ENCODE data around the gene SLITRK6.
"Not testable (repeated sequence)": the region's sequence is repeated elsewhere in the genome, so short reads cannot be mapped to it uniquely, and the experiment has no call there.

Gene SLITRK6, protein sequence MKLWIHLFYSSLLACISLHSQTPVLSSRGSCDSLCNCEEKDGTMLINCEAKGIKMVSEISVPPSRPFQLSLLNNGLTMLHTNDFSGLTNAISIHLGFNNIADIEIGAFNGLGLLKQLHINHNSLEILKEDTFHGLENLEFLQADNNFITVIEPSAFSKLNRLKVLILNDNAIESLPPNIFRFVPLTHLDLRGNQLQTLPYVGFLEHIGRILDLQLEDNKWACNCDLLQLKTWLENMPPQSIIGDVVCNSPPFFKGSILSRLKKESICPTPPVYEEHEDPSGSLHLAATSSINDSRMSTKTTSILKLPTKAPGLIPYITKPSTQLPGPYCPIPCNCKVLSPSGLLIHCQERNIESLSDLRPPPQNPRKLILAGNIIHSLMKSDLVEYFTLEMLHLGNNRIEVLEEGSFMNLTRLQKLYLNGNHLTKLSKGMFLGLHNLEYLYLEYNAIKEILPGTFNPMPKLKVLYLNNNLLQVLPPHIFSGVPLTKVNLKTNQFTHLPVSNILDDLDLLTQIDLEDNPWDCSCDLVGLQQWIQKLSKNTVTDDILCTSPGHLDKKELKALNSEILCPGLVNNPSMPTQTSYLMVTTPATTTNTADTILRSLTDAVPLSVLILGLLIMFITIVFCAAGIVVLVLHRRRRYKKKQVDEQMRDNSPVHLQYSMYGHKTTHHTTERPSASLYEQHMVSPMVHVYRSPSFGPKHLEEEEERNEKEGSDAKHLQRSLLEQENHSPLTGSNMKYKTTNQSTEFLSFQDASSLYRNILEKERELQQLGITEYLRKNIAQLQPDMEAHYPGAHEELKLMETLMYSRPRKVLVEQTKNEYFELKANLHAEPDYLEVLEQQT

GRCh38 chr13:85799097-85799582, at the start of gene SLITRK6:
SLITRK6 (minus strand) TSS chr13:85799419; CDS start chr13:85796508, 2,911 bp downstream.
- DNase-seq: no peak

- DNase-seq: no peak
Observed at GRCh38 chr13:85847012-85847411, 47.8 kb upstream of the SLITRK6 start.

GRCh38 chr13:85841427-85841826, 42.2 kb upstream of the SLITRK6 start:
- DNase-seq: no peak

- no peak for DNase-seq
Observed at GRCh38 chr13:85833921-85834320, 34.7 kb upstream of the SLITRK6 start.

DNA sequence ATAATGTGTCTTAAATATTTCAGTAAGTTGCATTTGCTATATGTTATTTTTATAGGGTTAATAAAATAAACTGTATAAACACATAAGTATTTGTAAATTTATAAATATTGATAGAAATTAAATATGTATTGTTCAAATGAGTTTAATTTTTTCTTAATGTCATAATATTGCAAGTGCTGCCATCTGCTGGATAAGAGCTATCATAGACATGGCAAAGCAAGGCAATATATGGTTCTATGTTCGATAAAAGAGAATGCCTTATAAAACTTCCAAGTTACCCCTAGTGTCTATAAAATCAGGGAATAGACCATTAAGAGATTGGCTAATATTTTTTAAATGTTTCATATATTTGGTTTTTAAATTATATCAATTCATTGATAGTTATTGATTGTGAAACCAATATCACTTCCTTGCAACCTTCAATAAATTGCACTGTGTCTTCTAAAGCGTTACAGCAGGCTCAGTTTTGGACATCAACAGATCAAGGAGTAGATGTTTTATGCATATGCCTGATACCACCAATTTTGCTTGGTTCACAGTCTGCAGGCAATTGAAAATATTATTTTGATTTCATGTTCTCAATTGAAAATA, 29.0 kb upstream of the SLITRK6 start:
- DNase-seq: no peak

DNA sequence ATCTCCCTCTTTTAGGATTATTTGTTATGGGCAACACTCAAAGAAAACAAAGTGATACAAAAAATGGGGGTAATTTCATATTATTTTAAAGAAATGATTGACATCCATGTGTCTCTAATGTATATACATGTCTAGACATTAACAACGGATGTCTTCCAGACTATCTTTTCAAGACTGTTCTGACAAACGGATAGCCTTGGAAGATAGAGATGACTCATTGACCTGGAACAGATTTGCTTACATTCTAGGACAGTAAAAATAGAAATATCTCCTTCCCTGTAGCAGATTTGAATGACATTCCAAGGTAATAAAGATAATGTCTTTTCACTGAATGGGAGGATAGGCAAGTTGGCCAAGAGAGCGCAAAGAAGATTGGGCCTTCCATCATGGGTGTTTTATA, 26.2 kb upstream of the SLITRK6 start:
- DNase-seq: no peak

DNA sequence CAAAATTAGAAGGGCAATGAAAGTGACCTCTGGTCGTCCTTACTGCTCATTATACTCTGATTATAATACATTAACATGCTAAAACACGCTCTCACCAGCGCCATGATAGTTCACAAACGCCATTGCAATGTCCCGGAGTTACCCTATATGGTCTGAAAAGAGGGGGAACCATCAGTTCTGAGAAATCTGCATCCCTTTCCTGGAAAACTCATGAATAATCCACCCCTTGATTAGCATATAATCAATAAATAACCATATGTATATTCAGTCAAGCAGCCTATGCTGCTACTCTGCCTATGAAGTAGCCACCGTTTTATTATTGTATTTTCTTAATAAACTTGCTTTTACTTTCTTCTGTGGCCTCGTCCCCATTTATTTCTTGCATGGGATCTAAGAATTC, 24.6 kb upstream of the SLITRK6 start:
- DNase-seq: no peak

DNA sequence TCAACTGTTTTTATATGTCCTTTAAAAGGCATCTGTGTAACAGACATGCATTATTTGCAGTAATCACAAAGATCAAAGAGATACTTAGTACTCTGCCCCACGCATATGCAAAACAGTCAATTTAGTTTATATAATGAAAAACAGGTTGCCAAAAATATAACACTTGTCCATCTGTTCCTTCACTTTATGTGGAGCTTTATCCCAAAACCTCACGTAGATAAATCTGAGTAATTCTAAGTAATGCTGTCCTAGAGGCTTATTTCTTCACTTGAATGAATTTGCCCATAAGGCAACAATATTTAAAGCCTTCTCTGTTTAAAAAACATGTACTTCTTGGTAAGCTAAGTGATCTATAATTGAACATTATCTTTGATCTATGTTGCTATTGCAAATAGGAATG, 20.3 kb upstream of the SLITRK6 start:
- no peak for DNase-seq

DNA sequence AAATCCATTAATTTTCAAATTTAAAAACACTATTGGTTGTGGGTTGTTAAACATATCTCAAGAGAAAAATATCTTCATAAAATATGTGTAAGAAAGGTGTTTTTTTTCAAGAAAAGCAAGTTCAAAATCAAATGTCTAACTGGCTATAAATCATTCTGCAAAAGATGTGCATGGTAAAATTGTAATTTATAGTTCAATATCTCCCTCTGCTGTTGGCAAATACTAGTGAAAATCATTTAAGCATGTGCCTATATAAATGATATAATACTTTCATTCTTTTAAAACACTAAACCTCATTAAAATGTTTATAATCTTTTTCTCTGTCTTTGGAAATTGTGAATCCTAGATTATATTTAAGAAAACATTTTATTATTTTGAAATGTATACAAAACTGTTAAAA, 17.2 kb upstream of the SLITRK6 start:
- DNase-seq: no peak

DNA sequence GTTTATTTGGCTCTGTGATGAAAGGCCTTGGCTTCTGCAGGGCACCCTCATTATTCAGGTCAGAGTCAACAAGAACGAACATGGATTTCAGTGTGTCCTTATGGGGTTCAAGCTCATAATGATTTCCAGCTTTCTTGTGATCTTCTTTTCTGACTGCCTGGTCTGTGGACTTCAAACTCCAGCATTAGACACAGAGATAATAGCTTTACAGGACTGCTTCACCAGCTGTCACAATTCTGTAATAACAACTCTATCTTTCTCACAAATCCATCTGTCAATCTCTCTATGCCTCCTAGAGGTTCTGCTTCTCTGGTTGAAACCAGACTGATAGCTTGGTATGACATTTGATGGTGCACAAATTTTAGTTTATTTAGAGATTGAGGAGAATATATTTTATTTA, 13.1 kb upstream of the SLITRK6 start:
- no peak for DNase-seq

GRCh38 chr13:85808811-85809210, 9.6 kb upstream of the SLITRK6 start:
- DNase-seq: no peak

- DNase-seq: no peak
Observed at GRCh38 chr13:85806553-85807175, 7.4 kb upstream of the SLITRK6 start.

DNA sequence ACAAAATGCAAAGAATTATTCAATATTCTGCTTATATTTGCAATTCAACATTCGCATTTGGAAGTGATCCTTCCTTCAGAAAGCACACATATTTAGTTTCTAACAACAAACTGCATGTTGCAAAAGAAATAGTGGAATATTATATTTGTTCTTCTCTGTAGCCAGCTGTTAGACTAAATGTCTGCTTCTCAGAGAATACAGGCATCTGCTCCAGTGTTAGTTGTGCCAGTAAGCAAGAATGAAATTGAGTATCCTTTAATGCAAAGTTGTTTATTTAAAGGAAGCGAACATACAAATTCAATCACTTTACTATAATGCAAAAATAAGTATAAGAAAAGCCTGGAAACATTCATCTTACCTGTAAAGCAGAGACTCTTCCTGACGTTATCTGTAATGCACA, 663 bp downstream of the SLITRK6 start:
- no peak for DNase-seq

DNA sequence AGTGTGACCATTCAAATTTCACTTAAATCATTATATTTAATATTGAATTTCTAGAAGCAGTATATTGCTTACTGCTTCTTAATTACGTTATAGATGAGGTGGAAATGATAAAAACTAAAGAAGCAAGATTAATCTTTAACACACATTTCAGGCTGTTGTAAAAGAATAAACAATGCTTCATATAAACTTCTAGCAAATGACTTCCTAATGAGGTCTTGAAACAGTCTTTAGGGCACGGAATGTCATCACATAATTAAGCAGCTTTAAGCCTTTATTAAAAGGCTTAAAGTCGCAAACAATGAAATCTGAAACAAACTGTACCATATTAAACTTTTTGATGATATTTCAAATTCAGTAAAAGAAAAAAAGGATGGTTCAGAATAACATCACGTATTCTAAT, 1.9 kb downstream of the SLITRK6 start:
- no peak for DNase-seq

GRCh38 chr13:85785205-85785604, 14.0 kb downstream of the SLITRK6 start:
- DNase-seq: no peak

DNA sequence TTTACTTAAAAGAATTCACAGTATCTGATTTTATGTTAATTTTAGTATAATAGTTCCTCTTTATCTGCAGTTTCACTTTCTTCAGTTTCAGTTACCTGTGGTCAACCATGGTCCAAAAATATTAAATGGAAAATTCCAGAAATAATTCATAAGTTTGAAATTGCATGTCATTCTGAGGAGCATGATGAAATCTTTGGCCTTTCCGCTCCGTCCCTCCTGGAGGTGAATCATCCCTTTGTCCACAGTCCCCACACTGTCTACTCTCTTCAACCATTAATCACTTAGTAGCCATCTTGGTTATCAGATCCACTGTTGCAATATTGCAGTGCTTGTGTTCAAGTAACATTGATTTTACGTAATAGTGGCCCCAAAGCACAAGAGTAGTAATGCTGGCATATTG, 26.9 kb downstream of the SLITRK6 start:
- no peak for DNase-seq

DNA sequence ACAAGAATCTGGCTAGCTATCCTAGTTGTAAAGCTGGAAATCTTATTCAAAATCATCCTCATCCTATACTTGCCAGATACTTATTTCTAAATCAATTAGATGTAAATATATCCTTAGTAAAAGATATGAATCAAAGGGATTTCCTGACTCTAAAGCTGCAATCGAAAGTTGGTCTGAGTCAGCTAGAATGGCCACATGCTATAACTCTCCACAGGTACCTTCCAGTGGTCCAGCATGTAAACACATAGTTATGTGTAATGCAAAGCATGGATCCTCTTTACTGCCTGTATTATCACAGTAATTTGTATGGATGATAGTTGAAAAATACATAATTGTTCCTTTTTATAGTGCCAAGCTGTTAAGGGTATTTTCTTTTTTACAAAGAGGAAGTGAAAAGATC, 27.4 kb downstream of the SLITRK6 start:
- no peak for DNase-seq

DNA sequence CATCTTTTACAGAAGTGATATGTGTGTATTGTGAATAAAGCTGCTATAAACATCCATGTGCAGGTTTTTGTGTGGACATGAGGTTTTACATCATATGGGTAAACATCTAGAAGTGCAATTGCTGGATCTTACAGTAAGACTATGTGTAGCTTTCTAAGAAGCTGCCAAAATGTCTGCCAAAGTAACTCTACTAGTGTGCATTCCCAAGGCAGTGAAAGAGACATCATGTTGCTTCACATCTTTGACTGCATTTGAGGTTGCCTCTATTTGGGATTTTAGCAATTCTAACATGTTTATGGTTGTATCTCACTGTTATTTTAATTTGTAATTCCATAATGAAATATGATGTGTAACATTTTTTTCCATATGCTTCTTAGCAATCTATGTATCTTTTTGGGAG, 30.3 kb downstream of the SLITRK6 start:
- DNase-seq: no peak

GRCh38 chr13:85755123-85755522, 44.1 kb downstream of the SLITRK6 start:
- no peak for DNase-seq

GRCh38 chr13:85743201-85743770, 55.9 kb downstream of the SLITRK6 start:
- DNase-seq: not testable (repeated sequence)
